HCT116 (cell line): ENCODE data around the gene LIN9.

Experiments
- CTCF ChIP-seq, 3 experiments: fragments of 200-600 bp in 1 of 3; sonication (generic) in 1 of 3; IDR thresholded peaks in 2 of 3; conservative IDR thresholded peaks in 1 of 3; 2 replicates each; pipeline ENCODE4 v1.5.1; 2012 to 2017; ENCODE audit warnings: low read depth in 2 of 3, low read length in 2 of 3, antibody characterized with exemption in 1 of 3, borderline replicate concordance in 1 of 3, control low read depth in 1 of 3, mild to moderate bottlenecking in 1 of 3, mixed read lengths in 1 of 3, mixed run types in 1 of 3, moderate library complexity in 1 of 3; ENCODE audit not compliant: insufficient read depth in 1 of 3
- EZH2 ChIP-seq: fragments of 200-600 bp; sonication (generic); IDR thresholded peaks from 2 replicates; pipeline ENCODE4 v1.6.1; 2017; ENCODE audit warnings: antibody characterized with exemption, mixed run types
- REST ChIP-seq: IDR thresholded peaks from 2 replicates; pipeline ENCODE4 v1.6.1; 2012; ENCODE audit warnings: low read depth

DNA sequence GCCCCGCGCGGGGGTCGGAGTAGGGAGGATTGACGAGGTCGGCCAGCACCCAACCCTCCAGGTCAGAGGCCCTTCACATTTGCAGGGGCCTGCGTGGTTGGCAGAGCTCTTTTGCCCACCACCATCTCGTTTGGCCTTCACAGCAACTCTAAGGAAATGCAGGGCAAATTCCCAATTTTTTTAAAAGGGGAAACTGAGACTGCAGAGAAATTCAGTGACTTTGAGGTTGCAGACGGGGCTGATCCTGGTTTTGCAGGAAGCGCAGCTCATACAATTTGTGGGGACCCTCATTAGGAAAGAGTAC, 122.0 kb downstream of the LIN9 start:
- no peak for TF ChIP-seq EZH2
- TF ChIP-seq CTCF (IDR thresholded peaks at IDR 0.05 in 2 of 3, conservative IDR thresholded peaks at IDR 0.05 in 1 of 3; ENCODE audit: borderline replicate concordance in 1 of 3, insufficient read depth in 1 of 3, low read depth in 2 of 3, low read length in 2 of 3): no peak
- TF ChIP-seq REST: no peak
